NB4 (cell line): ENCODE measurements around the gene ATP12A.

Source experiments
- DNase-seq: peaks from one replicate; pipeline ENCODE4 v3.0.0; 2010; ENCODE audit warnings: low read depth
- H3K4me3 ChIP-seq: one replicate; pipeline ENCODE4 v1.5.1; 2011; ENCODE audit warnings: mild to moderate bottlenecking, low read depth, low read length, moderate library complexity
- CTCF ChIP-seq: IDR thresholded peaks from one replicate; pipeline ENCODE4 v1.5.1; 2012; ENCODE audit warnings: low read depth, low read length
- MYC ChIP-seq: IDR thresholded peaks from 2 replicates; pipeline ENCODE4 v1.6.1; 2011; ENCODE audit warnings: low read depth, low read length
- POLR2A ChIP-seq: IDR thresholded peaks from 2 replicates; pipeline ENCODE4 v1.6.1; 2011; ENCODE audit warnings: mild to moderate bottlenecking; ENCODE audit not compliant: insufficient read length; ENCODE audit errors: extremely low read depth
- TF ChIP-seq, protein P1 (sequence below): IDR thresholded peaks from 2 replicates; pipeline ENCODE4 v1.6.1; 2011; ENCODE audit warnings: low read depth, low read length

Gene ATP12A

DNA sequence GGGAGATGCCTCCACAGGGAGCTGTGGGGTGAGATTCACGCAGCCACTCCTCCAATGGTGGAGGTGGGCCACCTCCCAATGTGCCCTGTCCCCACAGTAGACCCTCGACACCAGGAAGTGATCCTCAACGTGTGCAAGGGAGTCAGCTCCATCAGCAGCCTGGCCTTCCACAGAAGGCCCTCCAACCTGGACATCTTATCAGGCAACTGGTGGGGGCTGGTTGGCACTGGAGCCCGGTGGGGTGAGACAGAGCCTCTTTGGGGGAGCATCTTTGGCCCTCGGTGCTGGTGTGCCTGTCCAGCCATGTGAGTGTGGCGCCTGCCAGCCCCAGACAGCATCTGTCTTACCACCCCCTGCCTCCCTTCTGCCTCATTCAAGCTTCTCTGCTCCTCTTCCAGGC lies 64.0 kb downstream of the ATP12A start:
- no peak overlapping the region for H3K4me3 ChIP-seq
- DNase-seq = no peak
- no peak for TF ChIP-seq POLR2A
- TF ChIP-seq CTCF = no peak
- TF ChIP-seq MYC = no peak
- TF ChIP-seq, protein P1, sequence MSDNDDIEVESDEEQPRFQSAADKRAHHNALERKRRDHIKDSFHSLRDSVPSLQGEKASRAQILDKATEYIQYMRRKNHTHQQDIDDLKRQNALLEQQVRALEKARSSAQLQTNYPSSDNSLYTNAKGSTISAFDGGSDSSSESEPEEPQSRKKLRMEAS = no peak

DNA sequence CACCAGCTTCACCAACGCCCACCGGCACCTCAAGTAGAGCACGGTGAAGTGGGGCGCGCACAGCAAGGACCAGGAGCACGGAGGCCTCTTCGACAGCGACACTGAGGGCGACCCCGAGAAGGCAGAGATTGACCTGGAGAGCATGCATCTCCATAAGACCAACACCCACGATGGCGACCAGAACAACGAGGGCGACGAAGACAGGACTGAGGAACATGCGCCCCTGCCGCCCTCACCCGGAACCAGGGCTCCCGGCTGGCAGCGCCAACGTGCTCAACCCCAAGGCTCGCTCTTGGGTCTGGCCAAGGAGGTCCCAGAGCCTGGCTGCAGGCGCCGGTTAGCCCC lies 65.3 kb downstream of the ATP12A start:
- TF ChIP-seq MYC = no peak
- no peak for TF ChIP-seq CTCF
- no peak for TF ChIP-seq POLR2A
- no peak for DNase-seq
- no peak overlapping the region for H3K4me3 ChIP-seq

GRCh38 chr13:24745861-24746617 lies 65.8 kb downstream of the ATP12A start:
- no peak for DNase-seq
- TF ChIP-seq, protein P1 = no peak
- no peak for TF ChIP-seq POLR2A
- TF ChIP-seq MYC = no peak
- TF ChIP-seq CTCF = no peak
- H3K4me3 ChIP-seq = no peak overlapping the region

DNA sequence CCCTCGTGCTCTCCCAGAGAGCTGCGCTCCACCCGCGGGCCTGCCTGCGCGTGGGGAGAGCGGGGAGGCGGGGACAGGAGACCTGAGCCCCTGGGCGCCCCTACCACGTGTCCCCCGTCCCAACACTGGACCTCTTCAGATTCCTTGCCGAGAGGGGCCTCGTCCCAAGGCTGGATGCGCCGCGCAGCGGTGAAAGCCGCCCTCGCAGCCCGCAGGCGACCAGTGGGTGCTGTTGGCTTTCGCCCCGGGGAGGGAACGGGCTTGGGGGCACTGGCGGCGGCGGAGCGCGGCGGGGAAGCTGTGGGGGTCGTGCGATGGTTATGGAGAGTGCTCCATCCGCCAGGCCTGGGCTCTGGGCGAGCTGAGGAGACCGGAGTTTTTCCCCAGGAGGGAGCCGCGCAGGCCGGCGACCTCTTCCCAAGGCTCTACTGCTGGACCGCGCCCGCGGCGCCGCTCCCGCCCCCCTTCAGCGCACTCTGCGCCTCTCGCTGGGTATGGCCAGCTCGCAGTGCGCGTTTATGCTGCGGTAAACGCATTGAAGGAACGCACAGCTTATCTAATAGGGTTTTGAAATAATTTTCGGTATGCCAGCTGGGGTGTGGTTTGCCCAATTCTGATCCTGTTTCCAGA lies 66.5 kb downstream of the ATP12A start:
- peak; percentile 48 for DNase-seq
- H3K4me3 ChIP-seq = no peak overlapping the region
- TF ChIP-seq CTCF (peak; percentile 26), MYC (no peak)

GRCh38 chr13:24747248-24748060 lies 67.2 kb downstream of the ATP12A start:
- DNase-seq = peak; percentile 40
- TF ChIP-seq, protein P1 = no peak
- no peak for TF ChIP-seq POLR2A
- no peak for TF ChIP-seq MYC
- no peak for TF ChIP-seq CTCF
- H3K4me3 ChIP-seq = no peak overlapping the region
